HL-60 (cell line): ENCODE data around the gene C11orf98.

ENCODE experiments used
- CTCF ChIP-seq: IDR thresholded peaks from one replicate; pipeline ENCODE4 v1.5.1; 2011; ENCODE audit warnings: low read length, control low read depth, inconsistent platforms; ENCODE audit not compliant: insufficient read depth
- GABPA ChIP-seq: IDR thresholded peaks from 2 replicates; pipeline ENCODE4 v1.6.1; 2012; ENCODE audit warnings: low read depth
- POLR2AphosphoS5 ChIP-seq: IDR thresholded peaks from 2 replicates; pipeline ENCODE4 v1.6.1; 2012; ENCODE audit warnings: low read depth
- REST ChIP-seq: IDR thresholded peaks from 2 replicates; pipeline ENCODE4 v1.6.1; 2012; ENCODE audit warnings: low read depth; ENCODE audit not compliant: insufficient replicate concordance

- TF ChIP-seq CTCF (no peak), REST (no peak), GABPA (no peak), POLR2AphosphoS5 (no peak)
These were observed 10.7 kb downstream of the C11orf98 start for GRCh38 chr11:62654297-62654696.
